H1 (cell line): ENCODE data around the gene KLHL18. TPM values are rescaled to one million over a fixed set of nuclear protein-coding genes. Genes with fewer than 3 reads are reported as not detected.

Experiments
- CTCF ChIA-PET: fragments of 300-600 bp; sonication (Branson Sonifier 250); formaldehyde crosslinking; loops from one replicate; lab custom pipeline; 2021; ENCODE audit not compliant: partially characterized antibody; lab: Charles Lee
- POLR2A ChIA-PET: fragments of 300-600 bp; sonication (Branson Sonifier 250); formaldehyde crosslinking; loops from one replicate; lab custom pipeline; 2021; ENCODE audit warnings: inconsistent platforms; ENCODE audit not compliant: partially characterized antibody; lab: Charles Lee
- DNase-seq, 2 experiments: peaks; one replicate each; pipeline versions ENCODE4 v3.0.0 to v3.0.0-alpha.2; 2010 to 2022; ENCODE audit warnings: low spot score in 2 of 2, low read depth in 1 of 2, mixed read lengths in 1 of 2
- FAIRE-seq: peaks from 2 replicates; lab custom pipeline; 2011; peaks lifted over from hg19 to GRCh38; lab: Jason Lieb, UNC
- H2AFZ ChIP-seq: 2 replicates; pipeline ENCODE4 v1.8.1; 2012; ENCODE audit warnings: low read length, inconsistent platforms
- H2AK5ac ChIP-seq: 2 replicates; pipeline ENCODE4 v1.6.1; 2013; ENCODE audit warnings: low read depth, low read length
- H2BK120ac ChIP-seq: replicated peaks from 2 replicates; pipeline ENCODE3; 2013; ENCODE audit warnings: low read depth, low read length, inconsistent platforms
- H2BK12ac ChIP-seq: 2 replicates; pipeline ENCODE4 v1.6.1; 2013; ENCODE audit warnings: low read depth, low read length
- H2BK15ac ChIP-seq: 2 replicates; pipeline ENCODE4 v1.6.1; 2013; ENCODE audit warnings: low read length
- H2BK20ac ChIP-seq: 2 replicates; pipeline ENCODE4 v1.6.1; 2013; ENCODE audit warnings: low read length
- H2BK5ac ChIP-seq: 2 replicates; pipeline ENCODE4 v1.6.1; 2013; ENCODE audit warnings: low read depth, low read length
- H3K14ac ChIP-seq: 2 replicates; pipeline ENCODE4 v1.6.1; 2013; ENCODE audit warnings: inconsistent platforms; ENCODE audit not compliant: insufficient read length
- H3K18ac ChIP-seq: 2 replicates; pipeline ENCODE4 v1.6.1; 2013; ENCODE audit warnings: low read length; ENCODE audit errors: extremely low read depth
- H3K23ac ChIP-seq: 2 replicates; pipeline ENCODE4 v1.6.1; 2013; ENCODE audit warnings: inconsistent platforms; ENCODE audit not compliant: insufficient read length
- H3K23me2 ChIP-seq: 2 replicates; pipeline ENCODE4 v1.6.1; 2013; ENCODE audit warnings: low read depth, low read length
- H3K27ac ChIP-seq: 2 replicates; pipeline ENCODE4 v1.6.1; 2011; ENCODE audit warnings: low read depth, low read length, inconsistent platforms
- H3K27me3 ChIP-seq, 4 experiments: replicated peaks in 1 of 4; 1 replicate in 1 of 4; 2 replicates in 3 of 4; pipeline versions ENCODE4 v1.6.1 to v1.8.1; 2011 to 2013; ENCODE audit warnings: low read length in 3 of 4, mild to moderate bottlenecking in 3 of 4, inconsistent platforms in 2 of 4, mixed read lengths in 2 of 4, moderate library complexity in 1 of 4; ENCODE audit not compliant: control insufficient read depth in 3 of 4, insufficient read depth in 3 of 4; ENCODE audit errors: extremely low read depth in 1 of 4
- H3K36me3 ChIP-seq, 4 experiments: 2 replicates each; pipeline versions ENCODE4 v1.6.1 to v1.8.1; 2011 to 2013; ENCODE audit warnings: mild to moderate bottlenecking in 4 of 4, low read length in 3 of 4, moderate library complexity in 2 of 4, control low read depth in 1 of 4, inconsistent platforms in 1 of 4; ENCODE audit not compliant: insufficient read depth in 4 of 4, control insufficient read depth in 2 of 4
- H3K4ac ChIP-seq: replicated peaks from 2 replicates; pipeline ENCODE3; 2013; ENCODE audit warnings: low read length, low read depth, mixed read lengths, inconsistent platforms; ENCODE audit not compliant: insufficient read length
- H3K4me1 ChIP-seq, 4 experiments: replicated peaks in 1 of 4; 1 replicate in 1 of 4; 2 replicates in 3 of 4; pipeline versions ENCODE4 v1.6.1 to v1.8.1; 2011 to 2013; ENCODE audit warnings: low read length in 3 of 4, inconsistent platforms in 2 of 4, mixed read lengths in 1 of 4; ENCODE audit not compliant: insufficient read depth in 4 of 4, control insufficient read depth in 3 of 4
- H3K4me2 ChIP-seq, 2 experiments: 2 replicates each; pipeline versions ENCODE4 v1.6.1 to v1.8.1; 2011 to 2013; ENCODE audit warnings: low read depth in 2 of 2, low read length in 2 of 2, control low read depth in 1 of 2, inconsistent platforms in 1 of 2, mild to moderate bottlenecking in 1 of 2; ENCODE audit not compliant: insufficient read depth in 1 of 2
- H3K4me3 ChIP-seq, 4 experiments: fragments of 200-600, 300-600 bp in 1 of 4; sonication (generic), shearing (Covaris generic), sonication (Bioruptor Twin) in 1 of 4; 2 replicates each; pipeline versions ENCODE4 v1.5.1 to v1.8.1; 2011 to 2016; ENCODE audit warnings: low read length in 4 of 4, low read depth in 3 of 4, control low read depth in 2 of 4, inconsistent platforms in 2 of 4, mild to moderate bottlenecking in 2 of 4, mixed read lengths in 1 of 4, moderate library complexity in 1 of 4; ENCODE audit not compliant: insufficient read depth in 2 of 4; ENCODE audit errors: extremely low read depth in 1 of 4
- H3K56ac ChIP-seq: replicated peaks from 2 replicates; pipeline ENCODE3; 2013; ENCODE audit warnings: low read depth, mild to moderate bottlenecking, mixed read lengths, low read length, inconsistent platforms; ENCODE audit not compliant: insufficient read length
- H3K79me1 ChIP-seq: 2 replicates; pipeline ENCODE4 v1.6.1; 2013; ENCODE audit warnings: low read depth, low read length, control low read depth
- H3K79me2 ChIP-seq, 2 experiments: 2 replicates each; pipeline versions ENCODE4 v1.6.1 to v1.8.1; 2012 to 2013; ENCODE audit warnings: low read length in 2 of 2, mild to moderate bottlenecking in 2 of 2, inconsistent platforms in 1 of 2; ENCODE audit not compliant: insufficient read depth in 2 of 2, control insufficient read depth in 1 of 2
- H3K9ac ChIP-seq, 4 experiments: replicated peaks in 1 of 4; 1 replicate in 1 of 4; 2 replicates in 3 of 4; pipeline versions ENCODE4 v1.6.1 to v1.8.1; 2011 to 2013; ENCODE audit warnings: low read depth in 3 of 4, low read length in 3 of 4, control low read depth in 2 of 4, mild to moderate bottlenecking in 2 of 4, moderate library complexity in 2 of 4, inconsistent platforms in 1 of 4; ENCODE audit errors: extremely low read depth in 1 of 4
- H3K9me3 ChIP-seq, 2 experiments: 2 replicates each; pipeline versions ENCODE4 v1.6.1 to v1.8.1; 2012 to 2013; ENCODE audit warnings: mild to moderate bottlenecking in 2 of 2, moderate library complexity in 2 of 2, control low read depth in 1 of 2, inconsistent platforms in 1 of 2, low read depth in 1 of 2, low read length in 1 of 2, mixed read lengths in 1 of 2; ENCODE audit not compliant: insufficient read depth in 2 of 2
- H4K20me1 ChIP-seq, 2 experiments: replicated peaks in 1 of 2; 2 replicates each; pipeline versions ENCODE3 to v1.8.1; 2011 to 2013; ENCODE audit warnings: inconsistent platforms in 2 of 2, low read length in 2 of 2, mild to moderate bottlenecking in 1 of 2; ENCODE audit not compliant: insufficient read depth in 2 of 2, control insufficient read depth in 1 of 2
- H4K5ac ChIP-seq: 2 replicates; pipeline ENCODE4 v1.6.1; 2013; ENCODE audit warnings: low read length, low read depth, mixed read lengths, inconsistent platforms; ENCODE audit not compliant: insufficient read length
- H4K8ac ChIP-seq: 2 replicates; pipeline ENCODE4 v1.8.0; 2013; ENCODE audit warnings: mild to moderate bottlenecking, moderate library complexity, low read length, inconsistent platforms; ENCODE audit not compliant: insufficient read depth; ENCODE audit errors: extremely low read depth
- H4K91ac ChIP-seq: replicated peaks from 2 replicates; pipeline ENCODE3; 2013; ENCODE audit warnings: low read length, mixed read lengths, inconsistent platforms; ENCODE audit not compliant: insufficient read length
- CBX8 ChIP-seq: fragments of 300-800, 300-1000 bp; sonication (generic); IDR thresholded peaks from 2 replicates; pipeline ENCODE4 v1.7.1; 2016; ENCODE audit warnings: low read depth, low read length, borderline replicate concordance
- E2F6 ChIP-seq: IDR thresholded peaks from 2 replicates; pipeline ENCODE4 v1.6.1; 2012; ENCODE audit warnings: inconsistent platforms
- HDAC2 ChIP-seq, 2 experiments: fragments of 300-600 bp in 1 of 2; sonication (generic) in 1 of 2; IDR thresholded peaks; 2 replicates each; pipeline ENCODE4 v1.6.1; 2011 to 2012; ENCODE audit warnings: low read depth in 2 of 2, low read length in 2 of 2, mild to moderate bottlenecking in 2 of 2, moderate library complexity in 2 of 2, borderline replicate concordance in 1 of 2, inconsistent platforms in 1 of 2
- JUN ChIP-seq: IDR thresholded peaks from 2 replicates; pipeline ENCODE4 v1.6.1; 2011; ENCODE audit warnings: low read depth, mild to moderate bottlenecking, improper control_type of control experiment, low read length
- TCF12 ChIP-seq: IDR thresholded peaks from 2 replicates; pipeline ENCODE4 v1.6.1; 2011; ENCODE audit warnings: low read depth, mild to moderate bottlenecking, low read length
- WGBS, 2 experiments: shearing (Covaris generic) in 1 of 2; methylation state at CpG; one replicate each; pipeline versions ENCODE4 v1.1.6 to v1.1.7; 2013 to 2015; ENCODE audit warnings: low lambda C conversion rate in 2 of 2, mixed read lengths in 2 of 2, inconsistent platforms in 1 of 2, low coverage in 1 of 2, missing lambda C conversion rate in 1 of 2; ENCODE audit not compliant: insufficient replicate concordance in 2 of 2, insufficient coverage in 1 of 2, insufficient read length in 1 of 2; ENCODE audit errors: extremely low coverage in 1 of 2, missing lambda C conversion rate in 1 of 2; 5-methylcytosine and 5-hydroxymethylcytosine counted together
- long read RNA-seq, 2 experiments: library from RNA in 1 of 2; library from capped mRNA in 1 of 2; stranded (forward); transcript quantifications; one replicate each; pipeline ENCODE4 v2.0.0, GENCODE V29; 2021; ENCODE audit warnings: inconsistent platforms in 1 of 2
- polyA minus RNA-seq, 3 experiments: library from RNA; depleted of rRNA, polyadenylated mRNA; stranded (reverse); fragments of >200 nt; gene quantifications; 1 replicate in 2 of 3; 2 replicates in 1 of 3; pipeline ENCODE4 v1.2.3, GENCODE V29; 2011
- polyA plus RNA-seq, 7 experiments: library from polyadenylated mRNA; depleted of rRNA in 3 of 7; stranded (reverse) in 5 of 7; unstranded in 2 of 7; fragments of >200 nt in 5 of 7; fragments of 200-250 nt in 2 of 7; gene quantifications; 1 replicate in 5 of 7; 2 replicates in 1 of 7; 4 replicates in 1 of 7; pipeline versions ENCODE4 v1.2.1 to v1.2.3, GENCODE V29; 2011 to 2013; ENCODE audit warnings: missing spikeins in 2 of 7, mixed read lengths in 2 of 7
- total RNA-seq: library from RNA; stranded (reverse); fragmentation: NEBNext Ultra II Directional; extraction: Animal tissue kit (Norgen Biotek cat#: 25700); gene quantifications from 2 replicates; pipeline ENCODE4 v1.2.1, GENCODE V29; 2021

KLHL18 gene
- 30.9 and 31.7 TPM in 2 replicates for total RNA-seq
- 19.9 and 27.3 TPM in 2 replicates for polyA plus RNA-seq (2011; rRNA removed)
- 17.9 TPM for polyA plus RNA-seq (2011; cell fraction: cytosol; rRNA removed)
- 20.9 TPM for polyA plus RNA-seq (2011; cell fraction: nucleus; rRNA removed)
- polyA plus RNA-seq (2012, experiment 1 of 2) = 16.8 to 22.5 TPM (median 19.6 TPM) in 4 replicates
- polyA plus RNA-seq (2012, experiment 2 of 2) = 10.9 TPM
- polyA plus RNA-seq (2013, experiment 1 of 2) = 10.5 TPM
- 11.6 TPM for polyA plus RNA-seq (2013, experiment 2 of 2)
- 51.9 and 54.2 TPM in 2 replicates for polyA minus RNA-seq (2011; rRNA and poly(A)+ RNA removed)
- 19.4 TPM for polyA minus RNA-seq (2011; cell fraction: cytosol; rRNA and poly(A)+ RNA removed)
- 24.2 TPM for polyA minus RNA-seq (2011; cell fraction: nucleus; rRNA and poly(A)+ RNA removed)
- long read RNA-seq, experiment 1, full-length matches to known transcripts = 4 of 28 reads
- long read RNA-seq, experiment 1, partial matches to known transcripts = 22 of 28 reads
- long read RNA-seq, experiment 1, other reads (novel, unspliced or antisense) = 2 of 28 reads
- long read RNA-seq, experiment 2, full-length matches to known transcripts = 2 of 6 reads
- long read RNA-seq, experiment 2, partial matches to known transcripts = 0 of 6 reads
- long read RNA-seq, experiment 2, other reads (novel, unspliced or antisense) = 4 of 6 reads

- H3K23me2 ChIP-seq = peaks cover 7% of the 10 kb centered on the region
- H3K14ac ChIP-seq = no peak within 1 kb of the TSS
- H3K4me1 ChIP-seq = peaks cover 0 to 4% (median under 1%) of the 10 kb centered on the region in 4 experiments; a peak in 3 of 7 replicates
- peak within 1 kb of the TSS; percentile 88; the same call in 1 of the 2 replicates for H2BK15ac ChIP-seq
- FAIRE-seq (no peak), DNase-seq (peak; percentile 39 to 92)
- H4K20me1 ChIP-seq = no peaks in the 10 kb centered on the region
- H3K4me2 ChIP-seq = peak within 1 kb of the TSS; percentile 78 to 99
- H4K5ac ChIP-seq = peak within 1 kb of the TSS; percentile 99
- H2BK120ac ChIP-seq = peak within 1 kb of the TSS; percentile 62
- no peak within 1 kb of the TSS for H2AK5ac ChIP-seq
- peak within 1 kb of the TSS; percentile 98 for H2AFZ ChIP-seq
- 0 out of 2 replicates have a peak within 1 kb of the TSS, but pooled peaks have one; percentile 61 for H2BK20ac ChIP-seq
- H4K8ac ChIP-seq = peak within 1 kb of the TSS; percentile 93
- H3K23ac ChIP-seq = no peak within 1 kb of the TSS
- peak within 1 kb of the TSS; percentile 82 to 98 (median 90) for H3K4me3 ChIP-seq
- H3K79me1 ChIP-seq = peaks cover 6% of the 10 kb centered on the region; the same call in 1 of the 2 replicates
- no peak within 1 kb of the TSS; the same call in 1 of the 2 replicates for H2BK12ac ChIP-seq
- no peaks in the 10 kb centered on the region for H3K9me3 ChIP-seq
- H3K27ac ChIP-seq = peak within 1 kb of the TSS; percentile 83
- peak within 1 kb of the TSS; percentile 40 to 97 (median 90) for H3K9ac ChIP-seq
- peak within 1 kb of the TSS; percentile 100 for H3K18ac ChIP-seq
- peak within 1 kb of the TSS; percentile 99 for H2BK5ac ChIP-seq
- 1% methylated on average over 78 of the region's 82 CpGs; no CpG with 5 or more reads in 1 of the 2 experiments for WGBS, 2 experiments
- H4K91ac ChIP-seq = peak within 1 kb of the TSS; percentile 75
- no peaks in the 10 kb centered on the region for H3K27me3 ChIP-seq
- ChIA-PET CTCF (interaction anchor here (1.1 to 2.4 kb wide), 7 partner anchors 11 to 43 kb away, joined by 3 to 7 read pairs (median 4); no protein-coding TSS in a partner anchor), POLR2A (interaction anchor here (0.6 to 3.1 kb wide), 9 partner anchors 8 to 709 kb away, joined by 3 to 22 read pairs (median 5); partner anchors contain the start of gene SETD2)
- H3K56ac ChIP-seq = peak within 1 kb of the TSS; percentile 66
- peak within 1 kb of the TSS; percentile 46 for H3K4ac ChIP-seq
- peaks cover 3 to 37% of the 10 kb centered on the region in 2 experiments; a peak in 3 of 4 replicates for H3K79me2 ChIP-seq
- H3K36me3 ChIP-seq = peaks cover 0 to 4% (median 0%) of the 10 kb centered on the region in 4 experiments; a peak in 2 of 8 replicates
- no peak for TF ChIP-seq JUN
- no peak for TF ChIP-seq CBX8
- peak; percentile 48 to 97; a peak in 2 of 4 replicates for TF ChIP-seq HDAC2 (IDR thresholded peaks at IDR 0.05; ENCODE audit: borderline replicate concordance in 1 of 2, low read depth in 2 of 2, low read length in 2 of 2)
- TF ChIP-seq E2F6 = peak; percentile 49; the same call in 1 of the 2 replicates
- no peak for TF ChIP-seq TCF12
Measured at GRCh38 chr3:47282424-47283192, at the start of gene KLHL18, which contains the start of gene KIF9. Gene KLHL18, plus strand, starts transcription at chr3:47282944. Its CDS starts 22 bp downstream, at chr3:47282966. Gene KIF9, minus strand, starts transcription at chr3:47282799. Its CDS starts 5,425 bp downstream, at chr3:47277374.
